BJ (cell line): ENCODE results near the gene DGUOK. TPM values are rescaled to one million over a fixed set of nuclear protein-coding genes. Genes with fewer than 3 reads are reported as not detected.
A peak's percentile ranks its signal among the peaks of the same experiment; 100 is the strongest.

Source experiments
- CTCF ChIA-PET: fragments of 350-600 bp; formaldehyde crosslinking; extraction: SDS; loops from one replicate; lab custom pipeline; 2021; ENCODE audit warnings: antibody characterized with exemption, inconsistent platforms; lab: Yijun Ruan, JAX
- POLR2A ChIA-PET: fragments of 300-600 bp; sonication (Branson Sonifier 250); formaldehyde crosslinking; extraction: SDS; loops from one replicate; lab custom pipeline; 2021; ENCODE audit warnings: antibody characterized with exemption; lab: Charles Lee
- DNase-seq: peaks from one replicate; pipeline ENCODE4 v3.0.0-alpha.2; 2011; ENCODE audit warnings: low read depth
- H3K27me3 ChIP-seq: 2 replicates; pipeline ENCODE4 v1.6.0; 2011; ENCODE audit warnings: low read length; ENCODE audit not compliant: control insufficient read depth, insufficient read depth
- H3K36me3 ChIP-seq: 2 replicates; pipeline ENCODE4 v1.5.1; 2011; ENCODE audit warnings: low read length; ENCODE audit not compliant: control insufficient read depth, insufficient read depth
- H3K4me3 ChIP-seq: 2 replicates; pipeline ENCODE4 v1.5.1; 2011; ENCODE audit warnings: low read depth, mild to moderate bottlenecking, control low read depth, low read length
- polyA plus RNA-seq: library from polyadenylated mRNA; depleted of rRNA; stranded (reverse); fragments of >200 nt; gene quantifications from 2 replicates; pipeline ENCODE4 v1.2.3, GENCODE V29; 2011
- TF ChIP-seq, protein P1 (sequence below): IDR thresholded peaks from 2 replicates; pipeline ENCODE4 v1.5.1; 2011; ENCODE audit warnings: low read depth, mild to moderate bottlenecking, control low read depth, inconsistent platforms, low read length, moderate library complexity; ENCODE audit not compliant: insufficient read depth

DGUOK gene
- polyA plus RNA-seq, 1 experiment: 79.8 TPM

- ChIA-PET POLR2A (no interaction called here), CTCF (interaction anchor here (1.1 kb wide), 1 partner anchor 99 kb away, joined by 3 read pairs; no protein-coding TSS in a partner anchor)
- H3K36me3 ChIP-seq: no peaks in the 10 kb centered on the region
- DNase-seq: no peak
- H3K27me3 ChIP-seq: no peaks in the 10 kb centered on the region
- peak overlapping the region; percentile 28 for H3K4me3 ChIP-seq
- TF ChIP-seq, protein P1, sequence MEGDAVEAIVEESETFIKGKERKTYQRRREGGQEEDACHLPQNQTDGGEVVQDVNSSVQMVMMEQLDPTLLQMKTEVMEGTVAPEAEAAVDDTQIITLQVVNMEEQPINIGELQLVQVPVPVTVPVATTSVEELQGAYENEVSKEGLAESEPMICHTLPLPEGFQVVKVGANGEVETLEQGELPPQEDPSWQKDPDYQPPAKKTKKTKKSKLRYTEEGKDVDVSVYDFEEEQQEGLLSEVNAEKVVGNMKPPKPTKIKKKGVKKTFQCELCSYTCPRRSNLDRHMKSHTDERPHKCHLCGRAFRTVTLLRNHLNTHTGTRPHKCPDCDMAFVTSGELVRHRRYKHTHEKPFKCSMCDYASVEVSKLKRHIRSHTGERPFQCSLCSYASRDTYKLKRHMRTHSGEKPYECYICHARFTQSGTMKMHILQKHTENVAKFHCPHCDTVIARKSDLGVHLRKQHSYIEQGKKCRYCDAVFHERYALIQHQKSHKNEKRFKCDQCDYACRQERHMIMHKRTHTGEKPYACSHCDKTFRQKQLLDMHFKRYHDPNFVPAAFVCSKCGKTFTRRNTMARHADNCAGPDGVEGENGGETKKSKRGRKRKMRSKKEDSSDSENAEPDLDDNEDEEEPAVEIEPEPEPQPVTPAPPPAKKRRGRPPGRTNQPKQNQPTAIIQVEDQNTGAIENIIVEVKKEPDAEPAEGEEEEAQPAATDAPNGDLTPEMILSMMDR: no peak
These were observed 54.7 kb downstream of the DGUOK start for GRCh38 chr2:73981081-73982001.

- CTCF ChIA-PET: interaction anchor here (1.1 kb wide), 1 partner anchor 99 kb away, joined by 3 read pairs; no protein-coding TSS in a partner anchor
- Histone ChIP-seq H3K27me3 (no peaks in the 10 kb centered on the region), H3K36me3 (no peaks in the 10 kb centered on the region), H3K4me3 (no peak overlapping the region)
- POLR2A ChIA-PET: no interaction called here
- DNase-seq: no peak
- TF ChIP-seq, protein P1: no peak
These were observed 55.5 kb downstream of the DGUOK start for GRCh38 chr2:73982140-73982617.

DNA sequence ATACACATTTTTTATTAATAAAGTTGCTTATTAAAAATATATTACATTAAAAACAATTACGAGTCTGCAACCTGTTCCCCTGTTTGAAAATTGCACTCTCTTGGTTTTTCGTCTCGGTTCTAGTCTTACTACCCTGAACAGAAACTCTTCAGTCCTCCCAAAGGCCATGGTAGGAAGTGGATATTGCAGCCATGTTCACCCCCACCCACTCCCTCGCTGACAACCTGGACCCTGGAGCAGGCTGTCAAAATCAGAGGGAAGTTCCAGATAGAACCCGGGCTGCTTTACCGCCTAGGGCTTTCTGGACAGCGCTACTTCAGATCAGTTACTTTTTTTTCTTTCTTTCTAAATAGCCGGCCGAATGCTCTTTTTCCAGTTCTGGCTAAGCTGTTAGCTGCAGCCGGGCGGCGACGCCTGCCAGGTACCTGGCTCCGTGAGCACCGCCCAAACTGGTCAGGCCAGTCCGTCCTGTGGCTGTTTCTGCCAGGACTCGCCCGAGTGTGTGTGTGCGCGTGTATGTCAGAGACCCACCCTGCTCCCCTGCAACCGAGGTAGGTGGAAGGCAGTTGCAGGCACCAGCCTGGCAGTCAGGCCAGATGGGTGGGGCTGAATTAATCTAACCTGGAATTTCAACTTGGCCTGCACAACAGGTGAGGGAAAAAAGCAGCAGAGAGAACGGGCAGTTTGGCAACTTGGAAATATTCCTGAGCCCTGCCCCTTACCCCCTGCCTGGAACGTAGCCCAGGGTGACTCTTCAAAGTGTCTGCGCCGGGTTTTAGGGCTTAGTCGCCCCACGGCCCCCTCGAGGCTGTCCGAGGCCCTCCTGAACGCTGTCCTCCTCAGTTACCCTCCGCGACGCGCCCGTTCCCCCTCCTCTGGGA, 56.9 kb downstream of the DGUOK start:
- ChIA-PET CTCF (no interaction called here), POLR2A (no interaction called here)
- DNase-seq: no peak
- Histone ChIP-seq H3K4me3 (no peak overlapping the region; the same call in 1 of the 2 replicates), H3K36me3 (no peaks in the 10 kb centered on the region), H3K27me3 (no peaks in the 10 kb centered on the region)
- TF ChIP-seq, protein P1: no peak

DNA sequence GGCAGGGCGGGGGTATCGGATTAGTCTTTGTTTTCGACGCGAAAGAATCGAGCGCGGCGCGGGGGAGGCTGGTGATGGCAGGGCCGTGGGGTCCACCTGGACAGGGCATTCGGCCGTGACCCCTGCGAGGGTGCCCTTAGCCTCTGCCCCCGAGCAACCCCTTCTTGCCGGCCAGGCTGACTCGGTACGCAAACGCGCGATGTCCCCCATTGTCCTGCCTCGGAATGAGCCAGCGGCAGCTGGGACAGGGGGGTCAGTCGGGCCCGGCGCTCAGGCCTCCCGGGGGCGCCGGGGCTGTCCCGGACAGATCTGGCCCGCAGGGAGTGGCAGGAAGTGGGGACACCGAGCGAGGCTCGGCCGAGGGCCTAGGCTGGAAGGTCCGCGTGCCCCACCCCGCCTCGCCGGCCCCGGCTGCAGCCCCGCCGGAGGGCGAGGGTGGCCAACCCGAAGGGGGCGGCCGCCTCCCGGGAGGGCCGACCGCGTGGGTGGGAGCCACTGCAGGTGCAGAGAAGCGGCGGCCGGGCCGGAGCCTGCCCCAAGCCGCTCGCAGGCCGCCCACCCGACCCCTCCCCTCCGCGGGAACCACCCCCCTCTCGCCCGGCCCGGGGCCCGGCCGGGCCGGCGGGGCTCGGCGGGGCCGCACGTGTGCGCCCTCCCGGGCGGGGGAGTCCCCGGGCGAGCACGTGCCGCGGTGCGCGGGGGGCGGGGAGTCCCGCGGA, 57.7 kb downstream of the DGUOK start, which contains the start of gene TET3:
TET3 (plus strand) TSS at position 708 of the 719 bp plus-strand sequence. CDS start 1,494 bp downstream, outside the sequence.
- POLR2A ChIA-PET: no interaction called here
- CTCF ChIA-PET: no interaction called here

More for the DNA sequence above, 57.7 kb downstream of the DGUOK start, which contains the start of gene TET3:
- Histone ChIP-seq H3K4me3 (peak within 1 kb of the TSS; percentile 54), H3K27me3 (no peaks in the 10 kb centered on the region), H3K36me3 (no peaks in the 10 kb centered on the region; the same call in 1 of the 2 replicates)
- TF ChIP-seq, protein P1: no peak
- no peak for DNase-seq
